H1 (cell line): ENCODE results near the gene CDCP1. TPM values are rescaled to one million over a fixed set of nuclear protein-coding genes. Genes with fewer than 3 reads are reported as not detected.

Experiments
- CTCF ChIA-PET: fragments of 300-600 bp; sonication (Branson Sonifier 250); formaldehyde crosslinking; loops from one replicate; lab custom pipeline; 2021; ENCODE audit not compliant: partially characterized antibody; lab: Charles Lee
- POLR2A ChIA-PET: fragments of 300-600 bp; sonication (Branson Sonifier 250); formaldehyde crosslinking; loops from one replicate; lab custom pipeline; 2021; ENCODE audit warnings: inconsistent platforms; ENCODE audit not compliant: partially characterized antibody; lab: Charles Lee
- DNase-seq, 2 experiments: peaks; one replicate each; pipeline versions ENCODE4 v3.0.0 to v3.0.0-alpha.2; 2010 to 2022; ENCODE audit warnings: low spot score in 2 of 2, low read depth in 1 of 2, mixed read lengths in 1 of 2
- FAIRE-seq: peaks from 2 replicates; lab custom pipeline; 2011; peaks lifted over from hg19 to GRCh38; lab: Jason Lieb, UNC
- H2AFZ ChIP-seq: 2 replicates; pipeline ENCODE4 v1.8.1; 2012; ENCODE audit warnings: low read length, inconsistent platforms
- H2AK5ac ChIP-seq: 2 replicates; pipeline ENCODE4 v1.6.1; 2013; ENCODE audit warnings: low read depth, low read length
- H2BK120ac ChIP-seq: replicated peaks from 2 replicates; pipeline ENCODE3; 2013; ENCODE audit warnings: low read depth, low read length, inconsistent platforms
- H2BK12ac ChIP-seq: 2 replicates; pipeline ENCODE4 v1.6.1; 2013; ENCODE audit warnings: low read depth, low read length
- H2BK15ac ChIP-seq: 2 replicates; pipeline ENCODE4 v1.6.1; 2013; ENCODE audit warnings: low read length
- H2BK20ac ChIP-seq: 2 replicates; pipeline ENCODE4 v1.6.1; 2013; ENCODE audit warnings: low read length
- H2BK5ac ChIP-seq: 2 replicates; pipeline ENCODE4 v1.6.1; 2013; ENCODE audit warnings: low read depth, low read length
- H3K14ac ChIP-seq: 2 replicates; pipeline ENCODE4 v1.6.1; 2013; ENCODE audit warnings: inconsistent platforms; ENCODE audit not compliant: insufficient read length
- H3K18ac ChIP-seq: 2 replicates; pipeline ENCODE4 v1.6.1; 2013; ENCODE audit warnings: low read length; ENCODE audit errors: extremely low read depth
- H3K23ac ChIP-seq: 2 replicates; pipeline ENCODE4 v1.6.1; 2013; ENCODE audit warnings: inconsistent platforms; ENCODE audit not compliant: insufficient read length
- H3K23me2 ChIP-seq: 2 replicates; pipeline ENCODE4 v1.6.1; 2013; ENCODE audit warnings: low read depth, low read length
- H3K27ac ChIP-seq: 2 replicates; pipeline ENCODE4 v1.6.1; 2011; ENCODE audit warnings: low read depth, low read length, inconsistent platforms
- H3K27me3 ChIP-seq, 4 experiments: replicated peaks in 1 of 4; 1 replicate in 1 of 4; 2 replicates in 3 of 4; pipeline versions ENCODE4 v1.6.1 to v1.8.1; 2011 to 2013; ENCODE audit warnings: low read length in 3 of 4, mild to moderate bottlenecking in 3 of 4, inconsistent platforms in 2 of 4, mixed read lengths in 2 of 4, moderate library complexity in 1 of 4; ENCODE audit not compliant: control insufficient read depth in 3 of 4, insufficient read depth in 3 of 4; ENCODE audit errors: extremely low read depth in 1 of 4
- H3K36me3 ChIP-seq, 4 experiments: 2 replicates each; pipeline versions ENCODE4 v1.6.1 to v1.8.1; 2011 to 2013; ENCODE audit warnings: mild to moderate bottlenecking in 4 of 4, low read length in 3 of 4, moderate library complexity in 2 of 4, control low read depth in 1 of 4, inconsistent platforms in 1 of 4; ENCODE audit not compliant: insufficient read depth in 4 of 4, control insufficient read depth in 2 of 4
- H3K4ac ChIP-seq: replicated peaks from 2 replicates; pipeline ENCODE3; 2013; ENCODE audit warnings: low read length, low read depth, mixed read lengths, inconsistent platforms; ENCODE audit not compliant: insufficient read length
- H3K4me1 ChIP-seq, 4 experiments: replicated peaks in 1 of 4; 1 replicate in 1 of 4; 2 replicates in 3 of 4; pipeline versions ENCODE4 v1.6.1 to v1.8.1; 2011 to 2013; ENCODE audit warnings: low read length in 3 of 4, inconsistent platforms in 2 of 4, mixed read lengths in 1 of 4; ENCODE audit not compliant: insufficient read depth in 4 of 4, control insufficient read depth in 3 of 4
- H3K4me2 ChIP-seq, 2 experiments: 2 replicates each; pipeline versions ENCODE4 v1.6.1 to v1.8.1; 2011 to 2013; ENCODE audit warnings: low read depth in 2 of 2, low read length in 2 of 2, control low read depth in 1 of 2, inconsistent platforms in 1 of 2, mild to moderate bottlenecking in 1 of 2; ENCODE audit not compliant: insufficient read depth in 1 of 2
- H3K4me3 ChIP-seq, 4 experiments: fragments of 200-600, 300-600 bp in 1 of 4; sonication (generic), shearing (Covaris generic), sonication (Bioruptor Twin) in 1 of 4; 2 replicates each; pipeline versions ENCODE4 v1.5.1 to v1.8.1; 2011 to 2016; ENCODE audit warnings: low read length in 4 of 4, low read depth in 3 of 4, control low read depth in 2 of 4, inconsistent platforms in 2 of 4, mild to moderate bottlenecking in 2 of 4, mixed read lengths in 1 of 4, moderate library complexity in 1 of 4; ENCODE audit not compliant: insufficient read depth in 2 of 4; ENCODE audit errors: extremely low read depth in 1 of 4
- H3K56ac ChIP-seq: replicated peaks from 2 replicates; pipeline ENCODE3; 2013; ENCODE audit warnings: low read depth, mild to moderate bottlenecking, mixed read lengths, low read length, inconsistent platforms; ENCODE audit not compliant: insufficient read length
- H3K79me1 ChIP-seq: 2 replicates; pipeline ENCODE4 v1.6.1; 2013; ENCODE audit warnings: low read depth, low read length, control low read depth
- H3K79me2 ChIP-seq, 2 experiments: 2 replicates each; pipeline versions ENCODE4 v1.6.1 to v1.8.1; 2012 to 2013; ENCODE audit warnings: low read length in 2 of 2, mild to moderate bottlenecking in 2 of 2, inconsistent platforms in 1 of 2; ENCODE audit not compliant: insufficient read depth in 2 of 2, control insufficient read depth in 1 of 2
- H3K9ac ChIP-seq, 4 experiments: replicated peaks in 1 of 4; 1 replicate in 1 of 4; 2 replicates in 3 of 4; pipeline versions ENCODE4 v1.6.1 to v1.8.1; 2011 to 2013; ENCODE audit warnings: low read depth in 3 of 4, low read length in 3 of 4, control low read depth in 2 of 4, mild to moderate bottlenecking in 2 of 4, moderate library complexity in 2 of 4, inconsistent platforms in 1 of 4; ENCODE audit errors: extremely low read depth in 1 of 4
- H3K9me3 ChIP-seq, 2 experiments: 2 replicates each; pipeline versions ENCODE4 v1.6.1 to v1.8.1; 2012 to 2013; ENCODE audit warnings: mild to moderate bottlenecking in 2 of 2, moderate library complexity in 2 of 2, control low read depth in 1 of 2, inconsistent platforms in 1 of 2, low read depth in 1 of 2, low read length in 1 of 2, mixed read lengths in 1 of 2; ENCODE audit not compliant: insufficient read depth in 2 of 2
- H4K20me1 ChIP-seq, 2 experiments: replicated peaks in 1 of 2; 2 replicates each; pipeline versions ENCODE3 to v1.8.1; 2011 to 2013; ENCODE audit warnings: inconsistent platforms in 2 of 2, low read length in 2 of 2, mild to moderate bottlenecking in 1 of 2; ENCODE audit not compliant: insufficient read depth in 2 of 2, control insufficient read depth in 1 of 2
- H4K5ac ChIP-seq: 2 replicates; pipeline ENCODE4 v1.6.1; 2013; ENCODE audit warnings: low read length, low read depth, mixed read lengths, inconsistent platforms; ENCODE audit not compliant: insufficient read length
- H4K8ac ChIP-seq: 2 replicates; pipeline ENCODE4 v1.8.0; 2013; ENCODE audit warnings: mild to moderate bottlenecking, moderate library complexity, low read length, inconsistent platforms; ENCODE audit not compliant: insufficient read depth; ENCODE audit errors: extremely low read depth
- H4K91ac ChIP-seq: replicated peaks from 2 replicates; pipeline ENCODE3; 2013; ENCODE audit warnings: low read length, mixed read lengths, inconsistent platforms; ENCODE audit not compliant: insufficient read length
- CHD2 ChIP-seq: IDR thresholded peaks from 2 replicates; pipeline ENCODE4 v1.6.1; 2012; ENCODE audit warnings: low read length, improper control_type of control experiment
- RNF2 ChIP-seq: fragments of 200-900, 300-1000 bp; sonication (generic); IDR thresholded peaks from 2 replicates; pipeline ENCODE4 v1.7.1; 2016; ENCODE audit warnings: borderline replicate concordance, low read depth, mild to moderate bottlenecking, antibody characterized with exemption, low read length; ENCODE audit not compliant: poor library complexity, severe bottlenecking; ENCODE audit errors: missing control alignments
- WGBS, 2 experiments: shearing (Covaris generic) in 1 of 2; methylation state at CpG; one replicate each; pipeline versions ENCODE4 v1.1.6 to v1.1.7; 2013 to 2015; ENCODE audit warnings: low lambda C conversion rate in 2 of 2, mixed read lengths in 2 of 2, inconsistent platforms in 1 of 2, low coverage in 1 of 2, missing lambda C conversion rate in 1 of 2; ENCODE audit not compliant: insufficient replicate concordance in 2 of 2, insufficient coverage in 1 of 2, insufficient read length in 1 of 2; ENCODE audit errors: extremely low coverage in 1 of 2, missing lambda C conversion rate in 1 of 2; 5-methylcytosine and 5-hydroxymethylcytosine counted together
- polyA plus RNA-seq, 7 experiments: library from polyadenylated mRNA; depleted of rRNA in 3 of 7; stranded (reverse) in 5 of 7; unstranded in 2 of 7; fragments of >200 nt in 5 of 7; fragments of 200-250 nt in 2 of 7; gene quantifications; 1 replicate in 5 of 7; 2 replicates in 1 of 7; 4 replicates in 1 of 7; pipeline versions ENCODE4 v1.2.1 to v1.2.3, GENCODE V29; 2011 to 2013; ENCODE audit warnings: missing spikeins in 2 of 7, mixed read lengths in 2 of 7
- total RNA-seq: library from RNA; stranded (reverse); fragmentation: NEBNext Ultra II Directional; extraction: Animal tissue kit (Norgen Biotek cat#: 25700); gene quantifications from 2 replicates; pipeline ENCODE4 v1.2.1, GENCODE V29; 2021

CDCP1 gene
- total and polyA plus RNA-seq, 2 of the 8 experiments (the other 6 are each of a cell fraction or from before 2014, with no cell fraction given): 10.0 to 23.3 TPM

- no peak overlapping the region for H3K23ac ChIP-seq
- no peaks in the 10 kb centered on the region for H3K23me2 ChIP-seq
- H3K18ac ChIP-seq: no peak overlapping the region
- H3K4me3 ChIP-seq: no peak overlapping the region
- no peak overlapping the region for H4K91ac ChIP-seq
- H3K14ac ChIP-seq: no peak overlapping the region
- H2AK5ac ChIP-seq: no peak overlapping the region
- H3K36me3 ChIP-seq: no peaks in the 10 kb centered on the region
- H3K9ac ChIP-seq: no peak overlapping the region
- no peaks in the 10 kb centered on the region for H3K9me3 ChIP-seq
- H3K79me2 ChIP-seq: no peaks in the 10 kb centered on the region; a peak in 1 of 4 replicates
- no peak overlapping the region for H4K8ac ChIP-seq
- H3K4me1 ChIP-seq: no peaks in the 10 kb centered on the region
- no peak for TF ChIP-seq CHD2
- TF ChIP-seq RNF2: no peak
- H2BK12ac ChIP-seq: no peak overlapping the region
- no peak overlapping the region for H4K5ac ChIP-seq
- ChIA-PET CTCF (interaction anchor here (0.7 to 1.8 kb wide), 5 partner anchors 23 to 88 kb away, joined by 3 to 12 read pairs (median 4); partner anchors contain the start of gene CDCP1), POLR2A (interaction anchor here (1.2 kb wide), 1 partner anchor 10 kb away, joined by 3 read pairs; no protein-coding TSS in a partner anchor)
- no peak overlapping the region for H2AFZ ChIP-seq
- H3K27ac ChIP-seq: no peak overlapping the region
- DNase-seq (no peak), FAIRE-seq (no peak)
- H2BK20ac ChIP-seq: no peak overlapping the region
- H3K4me2 ChIP-seq: no peak overlapping the region
- H4K20me1 ChIP-seq: peaks cover 0 to 4% of the 10 kb centered on the region in 2 experiments
- H2BK15ac ChIP-seq: no peak overlapping the region
- WGBS, 2 experiments: 90% methylated on average over 5 of the region's 5 CpGs; no CpG with 5 or more reads in 1 of the 2 experiments
- no peak overlapping the region for H2BK120ac ChIP-seq
- no peak overlapping the region for H3K4ac ChIP-seq
- H3K79me1 ChIP-seq: peaks cover 5% of the 10 kb centered on the region
- no peaks in the 10 kb centered on the region for H3K27me3 ChIP-seq
- H3K56ac ChIP-seq: no peak overlapping the region
- H2BK5ac ChIP-seq: no peak overlapping the region
Measured at GRCh38 chr3:45123030-45123429, 23.1 kb downstream of the CDCP1 start.
